Neural cell (in vitro differentiated cells): ENCODE data around the gene CAPN8.

Experiments used
- CTCF ChIP-seq: fragments of 450-650 bp; IDR thresholded peaks from 2 replicates; pipeline ENCODE4 v1.5.1; 2014; ENCODE audit warnings: antibody characterized with exemption, mild to moderate bottlenecking, moderate library complexity; ENCODE audit not compliant: poor library complexity, severe bottlenecking
- EP300 ChIP-seq: fragments of 450-650 bp; conservative IDR thresholded peaks from 2 replicates; pipeline ENCODE4 v1.6.1; 2014; ENCODE audit warnings: antibody characterized with exemption, mild to moderate bottlenecking, moderate library complexity; ENCODE audit not compliant: poor library complexity, severe bottlenecking
- EZH2 ChIP-seq: fragments of 200-600, 300-800 bp; shearing (Covaris generic), sonication (generic); IDR thresholded peaks from 2 replicates; pipeline ENCODE4 v1.6.1; 2014; ENCODE audit warnings: antibody characterized with exemption, low read length, borderline replicate concordance, mild to moderate bottlenecking; ENCODE audit not compliant: insufficient read depth, poor library complexity, severe bottlenecking
- MXI1 ChIP-seq: fragments of 450-650 bp; conservative IDR thresholded peaks from 2 replicates; pipeline ENCODE4 v1.6.1; 2014; ENCODE audit warnings: antibody characterized with exemption, mild to moderate bottlenecking; ENCODE audit not compliant: poor library complexity, severe bottlenecking
- RAD21 ChIP-seq: fragments of 450-650 bp; conservative IDR thresholded peaks from 2 replicates; pipeline ENCODE4 v1.6.1; 2014; ENCODE audit warnings: antibody characterized with exemption, mild to moderate bottlenecking, moderate library complexity

- TF ChIP-seq MXI1 (no peak), CTCF (no peak), EP300 (no peak), EZH2 (no peak), RAD21 (no peak)
Observed at GRCh38 chr1:223682502-223682901, 17.0 kb upstream of the CAPN8 start.
